Measurements from ENCODE around the gene SNTG2. TPM values are rescaled to one million over a fixed set of nuclear protein-coding genes. Genes with fewer than 3 reads are reported as not detected.

Gene SNTG2
- total RNA-seq, 2 experiments from 2014 or later = 2.5 to 3.2 TPM

- ATAC-seq (no peak), DNase-seq (no peak)
- TF ChIP-seq, protein P1, sequence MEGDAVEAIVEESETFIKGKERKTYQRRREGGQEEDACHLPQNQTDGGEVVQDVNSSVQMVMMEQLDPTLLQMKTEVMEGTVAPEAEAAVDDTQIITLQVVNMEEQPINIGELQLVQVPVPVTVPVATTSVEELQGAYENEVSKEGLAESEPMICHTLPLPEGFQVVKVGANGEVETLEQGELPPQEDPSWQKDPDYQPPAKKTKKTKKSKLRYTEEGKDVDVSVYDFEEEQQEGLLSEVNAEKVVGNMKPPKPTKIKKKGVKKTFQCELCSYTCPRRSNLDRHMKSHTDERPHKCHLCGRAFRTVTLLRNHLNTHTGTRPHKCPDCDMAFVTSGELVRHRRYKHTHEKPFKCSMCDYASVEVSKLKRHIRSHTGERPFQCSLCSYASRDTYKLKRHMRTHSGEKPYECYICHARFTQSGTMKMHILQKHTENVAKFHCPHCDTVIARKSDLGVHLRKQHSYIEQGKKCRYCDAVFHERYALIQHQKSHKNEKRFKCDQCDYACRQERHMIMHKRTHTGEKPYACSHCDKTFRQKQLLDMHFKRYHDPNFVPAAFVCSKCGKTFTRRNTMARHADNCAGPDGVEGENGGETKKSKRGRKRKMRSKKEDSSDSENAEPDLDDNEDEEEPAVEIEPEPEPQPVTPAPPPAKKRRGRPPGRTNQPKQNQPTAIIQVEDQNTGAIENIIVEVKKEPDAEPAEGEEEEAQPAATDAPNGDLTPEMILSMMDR (IDR thresholded peaks at IDR 0.05) = no peak
- intact Hi-C loops (cut with micrococcal nuclease) = no loop called here
- ChIA-PET POLR2A (no interaction called here), CTCF (interaction anchor here (1.1 kb wide), 1 partner anchor 281 kb away, joined by 3 read pairs; no protein-coding TSS in a partner anchor)
- Mint-ChIP-seq H3K4me1 (ENCODE audit: low read depth) (peaks cover 28% of the 10 kb centered on the region), H3K4me3 (no peak overlapping the region), H3K9me3 (no peaks in the 10 kb centered on the region), H3K36me3 (ENCODE audit: low read depth) (no peaks in the 10 kb centered on the region), H3K27ac (no peak overlapping the region), H3K27me3 (no peaks in the 10 kb centered on the region)
These were observed 186.2 kb downstream of the SNTG2 start for GRCh38 chr2:1136846-1137245.

GRCh38 chr2:1137264-1137663 lies 186.6 kb downstream of the SNTG2 start:
- ATAC-seq = no peak
- Mint-ChIP-seq H3K9me3 (no peaks in the 10 kb centered on the region), H3K4me1 (ENCODE audit: low read depth) (peaks cover 26% of the 10 kb centered on the region), H3K36me3 (ENCODE audit: low read depth) (no peaks in the 10 kb centered on the region), H3K27ac (no peak overlapping the region), H3K4me3 (no peak overlapping the region), H3K27me3 (no peaks in the 10 kb centered on the region)
- TF ChIP-seq, protein P1 (IDR thresholded peaks at IDR 0.05) = no peak
- no peak for DNase-seq
- ChIA-PET CTCF (interaction anchor here (1.1 kb wide), 1 partner anchor 281 kb away, joined by 3 read pairs; no protein-coding TSS in a partner anchor), POLR2A (no interaction called here)
- intact Hi-C loops (cut with micrococcal nuclease) = no loop called here

- intact Hi-C loops (cut with micrococcal nuclease) = no loop called here
- H3K27ac Mint-ChIP-seq = no peak overlapping the region
- ATAC-seq = no peak
- H3K27me3 Mint-ChIP-seq = no peaks in the 10 kb centered on the region
- CTCF ChIA-PET = no interaction called here
- no peaks in the 10 kb centered on the region for H3K9me3 Mint-ChIP-seq
- H3K36me3 Mint-ChIP-seq (ENCODE audit: low read depth) = no peaks in the 10 kb centered on the region
- POLR2A ChIA-PET = no interaction called here
- TF ChIP-seq, protein P1 (IDR thresholded peaks at IDR 0.05) = no peak
- no peak overlapping the region for H3K4me3 Mint-ChIP-seq
- DNase-seq = no peak
- H3K4me1 Mint-ChIP-seq (ENCODE audit: low read depth) = peaks cover 19% of the 10 kb centered on the region
These were observed 187.3 kb downstream of the SNTG2 start for GRCh38 chr2:1137913-1138391.

- intact Hi-C loops (cut with micrococcal nuclease) = no loop called here
- peak; percentile 56 for DNase-seq
- CTCF ChIA-PET = interaction anchor here (0.6 to 2.6 kb wide), 20 partner anchors 9 to 409 kb away, joined by 3 to 17 read pairs (median 3); no protein-coding TSS in a partner anchor
- H3K27ac Mint-ChIP-seq = no peak overlapping the region
- H3K9me3 Mint-ChIP-seq = peaks cover 10% of the 10 kb centered on the region
- peaks cover 1% of the 10 kb centered on the region for H3K27me3 Mint-ChIP-seq
- POLR2A ChIA-PET = no interaction called here
- TF ChIP-seq, protein P1 (IDR thresholded peaks at IDR 0.05) = peak; percentile 99
- peaks cover 15% of the 10 kb centered on the region for H3K4me1 Mint-ChIP-seq (ENCODE audit: low read depth)
- H3K36me3 Mint-ChIP-seq (ENCODE audit: low read depth) = peaks cover 9% of the 10 kb centered on the region
- peak; percentile 98 for ATAC-seq
- H3K4me3 Mint-ChIP-seq = no peak overlapping the region
These were observed 189.8 kb downstream of the SNTG2 start for GRCh38 chr2:1140389-1141003.

DNA sequence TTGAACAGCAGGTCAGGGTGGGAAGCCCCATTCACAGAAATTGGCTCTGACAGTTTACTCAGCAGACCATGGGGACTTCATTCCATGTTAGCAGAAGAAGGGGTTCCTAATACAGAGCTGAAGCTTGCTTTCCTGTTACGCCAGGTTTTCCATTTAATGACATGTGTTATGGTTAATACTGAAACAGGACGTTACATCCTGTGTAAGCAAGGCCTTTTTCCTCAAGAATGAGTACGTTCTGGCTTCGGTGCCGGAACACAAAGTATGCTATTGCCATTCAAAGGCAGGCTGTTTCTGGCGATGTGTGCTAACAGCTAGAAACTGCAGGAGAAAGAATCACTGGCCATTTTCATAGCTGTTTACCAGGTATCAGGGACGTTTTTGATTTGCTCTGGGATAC lies 190.4 kb downstream of the SNTG2 start:
- ChIA-PET POLR2A (no interaction called here), CTCF (interaction anchor here (0.6 to 2.6 kb wide), 17 partner anchors 8 to 409 kb away, joined by 3 to 17 read pairs (median 3); no protein-coding TSS in a partner anchor)
- no peak overlapping the region for H3K27ac Mint-ChIP-seq
- DNase-seq = no peak
- ATAC-seq = no peak
- intact Hi-C loops (cut with micrococcal nuclease) = no loop called here
- H3K4me3 Mint-ChIP-seq = no peak overlapping the region
- TF ChIP-seq, protein P1 (IDR thresholded peaks at IDR 0.05) = no peak
- H3K27me3 Mint-ChIP-seq = peaks cover 1% of the 10 kb centered on the region
- peaks cover 10% of the 10 kb centered on the region for H3K9me3 Mint-ChIP-seq
- H3K4me1 Mint-ChIP-seq (ENCODE audit: low read depth) = peaks cover 14% of the 10 kb centered on the region
- H3K36me3 Mint-ChIP-seq (ENCODE audit: low read depth) = peaks cover 9% of the 10 kb centered on the region
